GM19035 (cell line): ENCODE measurements around the gene TRIM8.

Experiments used
- ATAC-seq: cut with Tn5 transposase; IDR thresholded peaks from one replicate; pipeline ENCODE4 v1.9.1; 2021; ENCODE audit not compliant: unreplicated experiment

TRIM8 gene, protein sequence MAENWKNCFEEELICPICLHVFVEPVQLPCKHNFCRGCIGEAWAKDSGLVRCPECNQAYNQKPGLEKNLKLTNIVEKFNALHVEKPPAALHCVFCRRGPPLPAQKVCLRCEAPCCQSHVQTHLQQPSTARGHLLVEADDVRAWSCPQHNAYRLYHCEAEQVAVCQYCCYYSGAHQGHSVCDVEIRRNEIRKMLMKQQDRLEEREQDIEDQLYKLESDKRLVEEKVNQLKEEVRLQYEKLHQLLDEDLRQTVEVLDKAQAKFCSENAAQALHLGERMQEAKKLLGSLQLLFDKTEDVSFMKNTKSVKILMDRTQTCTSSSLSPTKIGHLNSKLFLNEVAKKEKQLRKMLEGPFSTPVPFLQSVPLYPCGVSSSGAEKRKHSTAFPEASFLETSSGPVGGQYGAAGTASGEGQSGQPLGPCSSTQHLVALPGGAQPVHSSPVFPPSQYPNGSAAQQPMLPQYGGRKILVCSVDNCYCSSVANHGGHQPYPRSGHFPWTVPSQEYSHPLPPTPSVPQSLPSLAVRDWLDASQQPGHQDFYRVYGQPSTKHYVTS

GRCh38 chr10:102644066-102644645, at the start of gene TRIM8:
TSS of gene TRIM8 (plus strand) at chr10:102644479. CDS start at chr10:102644618, 139 bp downstream.
- no peak for ATAC-seq

GRCh38 chr10:102595293-102595692, 49.0 kb upstream of the TRIM8 start:
- ATAC-seq = no peak

DNA sequence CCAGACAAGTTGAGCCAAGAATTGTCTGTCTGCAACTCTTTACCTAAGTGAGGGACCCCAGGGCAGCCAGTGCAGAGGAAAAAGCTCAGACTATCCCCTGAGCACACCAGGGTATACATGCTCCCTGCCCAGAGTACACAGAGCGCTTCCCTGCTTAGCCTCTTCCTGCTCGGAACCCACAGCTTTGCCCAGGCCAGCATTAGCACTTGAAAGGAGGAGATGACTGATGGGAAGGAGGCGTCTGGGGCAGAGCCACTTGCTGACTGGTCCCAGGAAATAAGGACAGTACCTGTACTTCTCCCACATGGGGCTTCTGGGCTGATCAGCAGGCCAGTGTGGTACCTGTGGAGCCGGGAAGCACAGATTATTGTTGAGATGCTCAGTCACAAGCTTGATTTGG, 48.4 kb upstream of the TRIM8 start:
- ATAC-seq = no peak

DNA sequence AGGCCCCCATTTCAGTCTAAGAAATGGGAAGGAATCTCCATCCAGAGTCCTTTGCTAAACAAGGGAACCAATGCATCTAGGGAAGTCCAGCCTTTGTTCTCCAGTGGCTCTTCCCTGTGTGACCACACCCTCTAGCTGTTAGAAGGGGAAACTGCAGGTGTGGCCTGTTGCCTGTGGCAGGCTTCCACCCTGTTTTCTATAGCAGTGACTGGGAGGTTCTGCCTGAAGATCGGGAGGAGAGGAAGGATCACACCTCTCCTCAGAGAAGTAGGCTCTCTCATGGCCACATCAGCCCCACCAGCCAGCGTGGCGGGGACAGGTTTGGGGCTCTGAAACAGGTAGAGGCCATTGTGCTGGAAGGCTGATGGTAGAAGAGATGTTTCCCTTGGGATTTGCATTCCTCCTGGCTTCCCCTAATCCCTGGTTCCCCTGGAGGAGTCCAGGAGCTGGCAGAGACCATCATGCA, 47.7 kb upstream of the TRIM8 start:
- no peak for ATAC-seq

- ATAC-seq = no peak
Observed at GRCh38 chr10:102597131-102597991, 46.9 kb upstream of the TRIM8 start.

DNA sequence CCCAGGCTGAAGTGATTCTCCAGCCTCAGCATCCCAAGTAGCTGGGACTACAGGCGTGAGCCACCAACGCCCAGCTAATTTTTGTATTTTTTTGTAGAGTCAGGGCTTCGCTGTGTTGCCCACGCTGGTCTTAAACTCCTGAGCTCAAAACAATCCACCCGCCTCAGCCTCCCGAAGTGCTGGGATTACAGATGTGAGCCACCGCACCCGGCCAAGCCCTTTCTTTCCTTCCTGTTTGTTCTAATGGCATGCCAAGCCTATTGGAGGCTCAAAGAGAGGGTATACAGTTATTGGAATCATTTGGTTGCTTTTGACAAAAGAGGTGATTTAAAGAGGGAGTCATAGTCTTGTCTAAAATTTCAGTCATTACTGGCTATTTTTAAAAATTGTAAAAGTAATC, 46.0 kb upstream of the TRIM8 start:
- no peak for ATAC-seq

- no peak for ATAC-seq
Observed at GRCh38 chr10:102599565-102600327, 44.5 kb upstream of the TRIM8 start.

DNA sequence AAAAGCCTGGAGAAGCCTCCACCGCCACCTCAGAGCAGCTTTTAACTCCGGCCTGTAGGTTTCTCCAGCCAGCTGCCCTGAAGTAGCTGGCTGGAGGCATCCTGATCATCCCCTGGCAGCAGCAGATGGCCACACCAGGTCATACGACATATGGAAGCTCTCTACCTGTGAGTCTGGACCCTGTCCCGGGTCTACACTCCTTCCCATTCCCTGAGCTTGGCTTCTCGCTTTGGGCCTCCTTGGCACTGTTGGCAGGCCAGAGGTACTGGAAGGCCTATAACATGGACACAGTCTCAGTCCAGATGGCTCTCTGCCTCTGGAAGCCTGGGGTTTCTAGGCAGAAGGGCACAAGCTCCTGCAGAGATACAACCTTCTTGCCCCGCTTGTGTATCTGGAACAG, 43.5 kb upstream of the TRIM8 start:
- no peak for ATAC-seq

- ATAC-seq = no peak
Observed at GRCh38 chr10:102601639-102602038, 42.6 kb upstream of the TRIM8 start.

DNA sequence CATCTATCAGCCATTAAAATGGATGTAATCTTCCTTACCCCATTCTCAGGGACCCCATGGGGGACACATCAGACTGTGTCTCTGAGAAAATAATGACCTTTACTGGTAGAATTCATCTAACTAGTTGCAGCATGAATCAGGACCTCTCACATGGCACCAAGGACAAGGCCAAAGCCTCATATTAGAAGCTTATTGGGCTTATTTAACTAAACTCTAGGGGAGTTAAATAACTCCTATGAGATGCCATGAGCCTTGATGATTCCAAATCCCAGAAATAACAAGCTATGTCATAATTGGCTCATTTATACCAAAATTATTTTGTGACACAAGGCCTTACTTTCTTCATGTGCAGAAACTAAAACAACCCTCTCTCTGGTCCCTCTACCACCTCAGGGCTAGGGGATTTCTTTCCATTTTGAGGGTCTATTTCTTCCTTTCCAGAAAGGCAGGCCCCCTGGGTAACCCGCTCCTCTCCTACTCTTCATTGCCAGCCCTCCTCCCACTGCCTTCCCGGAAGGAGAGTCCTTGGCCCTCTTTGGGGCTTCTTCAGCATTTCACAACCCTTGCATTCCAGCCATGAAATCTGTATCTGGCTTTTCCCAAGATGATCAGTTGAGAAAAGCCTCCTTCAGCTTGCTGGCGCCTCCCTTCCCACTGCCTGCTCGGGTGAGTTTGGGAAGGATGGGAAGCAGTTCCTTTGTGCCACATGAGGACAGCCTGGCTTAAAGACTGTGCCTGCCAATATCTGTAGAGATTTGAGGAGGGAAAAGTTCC, 41.8 kb upstream of the TRIM8 start:
- ATAC-seq = no peak

DNA sequence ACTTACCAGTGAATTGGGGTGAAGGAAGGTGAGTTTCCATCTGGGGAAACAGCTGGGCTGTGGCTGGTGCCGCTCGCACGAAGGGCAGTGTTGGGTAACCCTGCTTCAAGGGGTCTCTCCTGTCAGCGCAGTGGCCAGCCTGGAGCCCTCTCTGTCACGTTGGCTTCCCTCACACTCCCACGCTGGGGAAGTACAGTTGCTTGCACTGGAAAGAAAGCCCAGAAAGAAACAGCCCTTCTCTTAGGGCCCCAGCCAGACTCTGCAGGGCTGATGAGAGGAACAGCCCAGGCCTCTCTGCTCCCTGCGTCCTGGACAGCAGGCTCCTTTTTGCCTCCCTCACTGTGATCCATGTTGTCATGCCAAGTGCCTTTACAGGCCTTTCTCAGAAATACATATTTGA, 40.3 kb upstream of the TRIM8 start:
- no peak for ATAC-seq

- no peak for ATAC-seq
Observed at GRCh38 chr10:102604439-102604841, 39.8 kb upstream of the TRIM8 start.

- ATAC-seq = no peak
Observed at GRCh38 chr10:102605712-102606111, 38.6 kb upstream of the TRIM8 start.

DNA sequence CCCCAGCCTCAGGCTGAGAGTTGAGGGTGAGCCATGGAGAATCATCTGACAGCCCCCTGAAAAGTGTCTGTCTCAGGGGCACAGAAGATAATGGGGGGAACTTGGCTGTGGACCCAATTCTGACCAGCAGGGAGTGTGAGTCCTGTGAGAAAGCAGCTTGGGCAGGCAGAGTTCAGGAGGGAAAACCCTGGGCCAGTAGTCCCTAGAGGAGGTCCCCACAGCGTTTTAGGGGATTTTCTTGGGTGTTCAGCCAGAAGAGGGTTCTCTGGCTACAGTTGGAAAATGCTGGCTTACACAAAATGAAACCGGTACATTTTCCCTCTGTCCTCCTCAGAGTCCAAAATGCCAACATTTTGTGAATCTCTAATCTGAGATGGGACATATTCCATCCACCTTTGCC, 35.8 kb upstream of the TRIM8 start:
- no peak for ATAC-seq

DNA sequence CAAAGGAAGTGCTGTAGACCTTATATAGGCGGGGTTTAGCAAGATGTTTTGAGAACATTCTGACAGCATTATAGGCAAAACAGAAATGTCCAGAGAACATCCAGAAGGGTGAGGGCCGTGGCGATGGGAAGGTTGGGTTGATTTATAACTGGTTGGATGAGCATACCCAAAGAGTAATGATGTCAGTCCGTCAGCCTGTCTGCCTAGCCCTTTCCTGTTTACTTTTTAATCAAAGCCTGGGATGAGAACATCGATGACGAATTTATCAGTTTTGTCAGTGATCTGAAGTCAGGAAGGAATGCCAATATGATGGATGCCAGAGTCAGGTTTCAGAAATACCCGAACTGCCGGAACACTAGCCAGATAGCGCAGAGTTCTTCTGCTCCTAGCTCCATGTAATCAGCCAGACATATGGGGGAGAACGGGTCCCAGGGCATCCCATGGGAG, 33.8 kb upstream of the TRIM8 start:
- ATAC-seq = no peak

DNA sequence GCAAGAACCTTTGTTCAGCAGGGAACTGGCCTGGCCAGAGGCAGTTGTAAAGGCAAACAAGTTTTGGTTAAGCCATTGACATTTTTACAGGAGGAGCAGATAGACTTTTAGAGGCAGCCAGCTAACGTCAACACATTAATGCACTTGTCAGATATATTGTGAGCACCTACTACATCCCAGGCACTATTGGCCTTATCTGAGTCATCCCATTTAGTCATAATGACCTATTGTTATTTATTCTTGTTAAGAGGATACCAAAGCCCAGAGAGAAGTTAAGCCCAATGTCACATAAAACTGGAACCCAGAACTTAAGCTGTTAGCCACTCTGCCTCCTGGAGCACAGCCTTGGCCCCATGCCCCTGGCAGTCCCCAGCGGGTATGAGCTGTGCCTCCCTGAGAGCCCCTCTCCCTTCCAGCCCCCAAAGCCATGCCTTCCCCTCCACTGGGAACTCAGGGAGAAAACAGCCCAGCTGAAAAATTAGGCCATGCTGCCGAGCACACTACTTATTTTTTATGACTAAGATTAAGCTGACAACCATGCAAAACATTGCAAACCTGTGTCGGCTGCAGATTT, 32.7 kb upstream of the TRIM8 start:
- ATAC-seq = no peak

GRCh38 chr10:102612964-102613275, 31.4 kb upstream of the TRIM8 start:
- ATAC-seq = no peak

DNA sequence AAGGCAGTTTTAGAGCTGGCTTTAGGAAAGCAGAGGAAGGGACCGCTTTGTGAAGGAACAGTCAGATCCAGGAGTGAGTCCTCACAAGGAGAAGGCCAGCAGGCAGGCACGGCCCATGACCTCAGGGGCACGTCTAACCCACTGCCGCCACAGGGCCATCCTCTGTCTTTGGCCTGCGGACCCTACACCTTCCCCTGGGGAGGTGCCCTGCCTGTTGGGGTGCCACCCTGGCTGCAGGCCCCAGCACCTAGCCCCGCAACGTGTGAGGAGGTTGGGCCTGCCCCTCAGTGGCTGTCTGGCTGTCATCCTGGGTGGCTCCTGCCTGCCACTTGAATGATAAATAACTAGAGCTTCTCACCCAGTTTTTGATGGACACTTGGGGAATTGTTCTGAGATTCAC, 31.0 kb upstream of the TRIM8 start:
- no peak for ATAC-seq

DNA sequence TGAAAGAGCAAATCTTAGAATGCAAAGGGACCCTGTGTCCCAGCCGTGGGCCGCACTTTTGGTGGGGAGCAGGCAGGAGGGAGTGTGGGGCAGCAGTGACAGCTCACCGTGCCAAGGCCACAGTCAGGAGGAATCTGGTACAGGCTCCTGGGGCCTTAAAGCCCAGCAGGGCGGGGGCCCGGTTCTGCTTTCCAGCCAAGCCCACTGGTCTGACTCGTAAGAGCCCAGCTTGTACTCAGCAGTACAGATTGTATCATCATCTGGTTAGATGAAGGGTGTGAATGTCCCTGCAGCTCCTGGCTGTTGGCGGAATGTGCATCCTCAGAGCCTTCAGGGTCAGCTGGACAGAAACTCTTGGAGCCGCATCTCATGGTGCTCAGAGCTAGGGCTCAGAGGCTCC, 30.5 kb upstream of the TRIM8 start:
- ATAC-seq = no peak

- no peak for ATAC-seq
Observed at GRCh38 chr10:102614888-102615287, 29.4 kb upstream of the TRIM8 start.
